Upper lobe of left lung (tissue), 6 donors: Measurements from ENCODE around the gene TPCN1. TPM values are rescaled to one million over a fixed set of nuclear protein-coding genes. Genes with fewer than 3 reads are reported as not detected.

ENCODE experiments used
- ATAC-seq, 2 donors: fragments of 200-7000 bp; cut with Tn5 transposase; one replicate each; pipeline ENCODE4 v1.9.1; 2022; ENCODE audit warnings: mild to moderate bottlenecking in 2 of 2, moderate library complexity in 2 of 2; ENCODE audit not compliant: low FRiP score in 2 of 2
- DNase-seq, 2 donors: peaks; one replicate each; pipeline ENCODE4 v3.0.0-alpha.2; 2019 to 2020
- H3K27ac ChIP-seq, 4 donors: fragments of 200-600 bp; sonication (generic); one replicate each; pipeline ENCODE4 v1.5.1; 2016 to 2019
- H3K27me3 ChIP-seq, 4 donors: fragments of 200-600 bp; sonication (generic); one replicate each; pipeline ENCODE4 v1.5.1; 2017 to 2019
- H3K36me3 ChIP-seq, 4 donors: fragments of 200-600 bp; sonication (generic); one replicate each; pipeline ENCODE4 v1.5.1; 2016 to 2019
- H3K4me1 ChIP-seq, 4 donors: fragments of 200-600 bp; sonication (generic); one replicate each; pipeline ENCODE4 v1.5.1; 2018 to 2019
- H3K4me3 ChIP-seq, 4 donors: fragments of 200-600 bp; sonication (generic); one replicate each; pipeline ENCODE4 v1.5.1; 2017 to 2019; ENCODE audit warnings: mild to moderate bottlenecking in 2 of 4, moderate library complexity in 1 of 4
- H3K9me3 ChIP-seq, 4 donors: fragments of 200-600 bp; sonication (generic); one replicate each; pipeline ENCODE4 v1.5.1; 2018 to 2019
- EP300 ChIP-seq, 4 donors: sonication (generic); formaldehyde crosslinking; IDR thresholded peaks; one replicate each; pipeline ENCODE4 v1.5.1; 2017; ENCODE audit warnings: antibody characterized with exemption in 4 of 4, control low read depth in 2 of 4
- POLR2A ChIP-seq, 4 donors: fragments of 450-650 bp; IDR thresholded peaks; one replicate each; pipeline ENCODE4 v1.5.1; 2016 to 2017; ENCODE audit warnings: antibody characterized with exemption in 4 of 4, mild to moderate bottlenecking in 2 of 4
- POLR2AphosphoS5 ChIP-seq, 2 donors: sonication (generic); formaldehyde crosslinking; IDR thresholded peaks; one replicate each; pipeline ENCODE4 v1.5.1; 2017; ENCODE audit warnings: antibody characterized with exemption in 2 of 2
- WGBS, 2 donors: methylation state at CpG; one replicate each; pipeline ENCODE4 v1.1.5; 2017 to 2018; 5-methylcytosine and 5-hydroxymethylcytosine counted together
- total RNA-seq, 6 donors: library from RNA; depleted of rRNA in 4 of 6; stranded (reverse); fragments of >200 nt in 4 of 6; gene quantifications; one replicate each; pipeline versions ENCODE4 v1.1.0 to v1.2.1, GENCODE V29; 2016 to 2021
- TF ChIP-seq, protein P1 (sequence below), 6 experiments: fragments of 450-650 bp in 4 of 6; fragments of 200-600 bp in 2 of 6; sonication (generic) in 2 of 6; IDR thresholded peaks; one replicate each; pipeline ENCODE4 v1.5.1; 2016 to 2019; ENCODE audit warnings: antibody characterized with exemption in 6 of 6
- donor health status: DM: no; HTN: no; CAD: no; lungs with moderate emphysema.
- donor health status: DM: no; HTN: yes; CAD: no; lungs with severe emphysema.

TPCN1 gene
- total RNA-seq, 6 donors from 2014 or later, result 36.6 to 193 (median 52.2) TPM

- WGBS, 2 donors, result 30 to 56% methylated on average over 9 to 28 of the region's 32 CpGs
- no peaks in the 10 kb centered on the region for H3K27me3 ChIP-seq
- ATAC-seq (peak; percentile 86 to 89), DNase-seq (peak; percentile 55 to 67)
- no peaks in the 10 kb centered on the region for H3K9me3 ChIP-seq
- peaks cover 0 to 5% (median 0%) of the 10 kb centered on the region in 4 donors for H3K4me1 ChIP-seq
- H3K4me3 ChIP-seq, result no peak overlapping the region
- H3K36me3 ChIP-seq, result peaks cover 65 to 99% (median 95%) of the 10 kb centered on the region in 4 donors
- H3K27ac ChIP-seq, result no peak overlapping the region
- no peak for TF ChIP-seq POLR2AphosphoS5 (IDR thresholded peaks at IDR 0.05)
- no peak for TF ChIP-seq EP300 (IDR thresholded peaks at IDR 0.05)
- TF ChIP-seq POLR2A (IDR thresholded peaks at IDR 0.05), result no peak
- TF ChIP-seq, protein P1, sequence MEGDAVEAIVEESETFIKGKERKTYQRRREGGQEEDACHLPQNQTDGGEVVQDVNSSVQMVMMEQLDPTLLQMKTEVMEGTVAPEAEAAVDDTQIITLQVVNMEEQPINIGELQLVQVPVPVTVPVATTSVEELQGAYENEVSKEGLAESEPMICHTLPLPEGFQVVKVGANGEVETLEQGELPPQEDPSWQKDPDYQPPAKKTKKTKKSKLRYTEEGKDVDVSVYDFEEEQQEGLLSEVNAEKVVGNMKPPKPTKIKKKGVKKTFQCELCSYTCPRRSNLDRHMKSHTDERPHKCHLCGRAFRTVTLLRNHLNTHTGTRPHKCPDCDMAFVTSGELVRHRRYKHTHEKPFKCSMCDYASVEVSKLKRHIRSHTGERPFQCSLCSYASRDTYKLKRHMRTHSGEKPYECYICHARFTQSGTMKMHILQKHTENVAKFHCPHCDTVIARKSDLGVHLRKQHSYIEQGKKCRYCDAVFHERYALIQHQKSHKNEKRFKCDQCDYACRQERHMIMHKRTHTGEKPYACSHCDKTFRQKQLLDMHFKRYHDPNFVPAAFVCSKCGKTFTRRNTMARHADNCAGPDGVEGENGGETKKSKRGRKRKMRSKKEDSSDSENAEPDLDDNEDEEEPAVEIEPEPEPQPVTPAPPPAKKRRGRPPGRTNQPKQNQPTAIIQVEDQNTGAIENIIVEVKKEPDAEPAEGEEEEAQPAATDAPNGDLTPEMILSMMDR (IDR thresholded peaks at IDR 0.05), result peak; percentile 90 to 99 (median 92)
Measured at GRCh38 chr12:113174461-113175384, 46.5 kb upstream of the TPCN1 start.

- Histone ChIP-seq H3K27me3 (no peaks in the 10 kb centered on the region), H3K36me3 (peaks cover 36 to 69% (median 62%) of the 10 kb centered on the region in 4 donors), H3K9me3 (no peaks in the 10 kb centered on the region), H3K4me1 (peaks cover 5 to 16% (median 9%) of the 10 kb centered on the region in 4 donors), H3K4me3 (no peak overlapping the region), H3K27ac (no peak overlapping the region)
- peak in 1 of 2 donors; percentile 76 for DNase-seq
- TF ChIP-seq, protein P1 (IDR thresholded peaks at IDR 0.05), result no peak
- TF ChIP-seq EP300 (IDR thresholded peaks at IDR 0.05), result no peak
- TF ChIP-seq POLR2A (IDR thresholded peaks at IDR 0.05), result no peak
- no peak for TF ChIP-seq POLR2AphosphoS5 (IDR thresholded peaks at IDR 0.05)
- 98 to 99% methylated on average over 6 to 9 of the region's 14 CpGs for WGBS, 2 donors
- no peak for ATAC-seq
Measured at GRCh38 chr12:113179023-113179422, 42.2 kb upstream of the TPCN1 start.

DNA sequence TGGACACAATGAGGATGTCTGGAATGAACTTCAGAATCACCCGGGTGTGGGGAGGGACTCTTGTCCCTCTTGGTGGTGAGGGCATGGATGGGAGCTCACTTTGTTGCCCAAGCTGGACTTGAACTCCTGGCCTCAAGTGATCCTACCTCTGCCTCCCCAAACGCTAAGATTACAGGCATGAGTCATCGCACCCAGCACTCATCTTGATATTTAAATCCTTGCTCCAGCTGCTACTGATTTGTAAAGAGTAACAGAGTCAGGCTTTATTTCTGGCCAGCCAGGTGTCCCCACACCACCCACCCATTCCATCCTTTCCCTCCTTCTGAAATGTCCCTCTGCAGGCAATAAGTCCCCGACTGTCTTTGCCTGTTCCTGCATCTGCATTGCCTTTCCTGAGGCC, 40.9 kb upstream of the TPCN1 start:
- DNase-seq (no peak), ATAC-seq (no peak)
- Histone ChIP-seq H3K27me3 (no peaks in the 10 kb centered on the region), H3K27ac (no peak overlapping the region), H3K4me1 (peaks cover 8 to 18% (median 13%) of the 10 kb centered on the region in 4 donors), H3K9me3 (no peaks in the 10 kb centered on the region), H3K36me3 (peaks cover 36 to 57% (median 50%) of the 10 kb centered on the region in 4 donors), H3K4me3 (no peak overlapping the region)
- 76 to 89% methylated on average over 3 to 4 of the region's 4 CpGs for WGBS, 2 donors
- TF ChIP-seq EP300 (IDR thresholded peaks at IDR 0.05) (no peak), POLR2AphosphoS5 (IDR thresholded peaks at IDR 0.05) (no peak), POLR2A (IDR thresholded peaks at IDR 0.05) (no peak)
- TF ChIP-seq, protein P1 (IDR thresholded peaks at IDR 0.05), result no peak

GRCh38 chr12:113181975-113182374, 39.3 kb upstream of the TPCN1 start:
- ATAC-seq (no peak), DNase-seq (no peak)
- WGBS, 2 donors, result 93 to 97% methylated on average over 3 of the region's 3 CpGs
- H3K4me3 ChIP-seq, result no peak overlapping the region
- TF ChIP-seq POLR2A (IDR thresholded peaks at IDR 0.05) (no peak), POLR2AphosphoS5 (IDR thresholded peaks at IDR 0.05) (no peak), EP300 (IDR thresholded peaks at IDR 0.05) (no peak)
- TF ChIP-seq, protein P1 (IDR thresholded peaks at IDR 0.05), result no peak
- H3K27me3 ChIP-seq, result no peaks in the 10 kb centered on the region
- H3K27ac ChIP-seq, result no peak overlapping the region
- peaks cover 24 to 43% (median 35%) of the 10 kb centered on the region in 4 donors for H3K36me3 ChIP-seq
- peaks cover 19 to 30% (median 23%) of the 10 kb centered on the region in 4 donors for H3K4me1 ChIP-seq
- no peaks in the 10 kb centered on the region for H3K9me3 ChIP-seq
